Neutrophil (primary cell): ENCODE results near the gene GLRA3.
"Not testable (repeated sequence)": the region's sequence is repeated elsewhere in the genome, so short reads cannot be mapped to it uniquely, and the experiment has no call there.

Experiments used
- H3K27ac ChIP-seq: fragments of 200-600 bp; sonication (generic); 2 replicates; pipeline ENCODE4 v1.5.1; 2016; ENCODE audit warnings: mild to moderate bottlenecking, moderate library complexity
- H3K27me3 ChIP-seq: fragments of 200-600 bp; sonication (generic); 2 replicates; pipeline ENCODE4 v1.6.0; 2016; ENCODE audit warnings: mild to moderate bottlenecking
- H3K36me3 ChIP-seq: fragments of 200-600 bp; sonication (generic); 2 replicates; pipeline ENCODE4 v1.5.1; 2017
- H3K4me1 ChIP-seq, 2 experiments: fragments of 200-600 bp in 1 of 2; sonication (generic) in 1 of 2; 1 replicate in 1 of 2; 2 replicates in 1 of 2; pipeline versions ENCODE4 v1.5.1 to v1.6.1; 2013 to 2016; ENCODE audit warnings: low read depth in 1 of 2, low read length in 1 of 2, mild to moderate bottlenecking in 1 of 2, moderate library complexity in 1 of 2; ENCODE audit not compliant: control insufficient read depth in 1 of 2, insufficient read depth in 1 of 2
- H3K4me3 ChIP-seq, 2 experiments: fragments of 200-600 bp in 1 of 2; sonication (generic) in 1 of 2; 1 replicate in 1 of 2; 2 replicates in 1 of 2; pipeline ENCODE4 v1.5.1; 2013 to 2016; ENCODE audit warnings: low read depth in 1 of 2, low read length in 1 of 2, mild to moderate bottlenecking in 1 of 2, moderate library complexity in 1 of 2
- H3K9me3 ChIP-seq: fragments of 200-600 bp; sonication (generic); 2 replicates; pipeline ENCODE4 v1.5.1; 2016
- CTCF ChIP-seq: fragments of 200-600 bp; sonication (generic); IDR thresholded peaks from 2 replicates; pipeline ENCODE4 v1.5.1; 2016; ENCODE audit warnings: antibody characterized with exemption

GLRA3 gene

GRCh38 chr4:174828845-174829701 is at the start of gene GLRA3:
Gene GLRA3, minus strand, starts transcription at chr4:174829247. Its CDS starts 436 bp downstream, at chr4:174828811.
- Histone ChIP-seq H3K9me3 (peaks cover 3% of the 10 kb centered on the region), H3K36me3 (no peaks in the 10 kb centered on the region), H3K4me3 (no peak within 1 kb of the TSS), H3K4me1 (no peaks in the 10 kb centered on the region), H3K27me3 (peaks cover 21% of the 10 kb centered on the region), H3K27ac (no peak within 1 kb of the TSS)
- no peak for TF ChIP-seq CTCF

GRCh38 chr4:174874898-174875297 is 45.9 kb upstream of the GLRA3 start:
- H3K9me3 ChIP-seq = no peaks in the 10 kb centered on the region
- H3K27ac ChIP-seq = no peak overlapping the region
- TF ChIP-seq CTCF = no peak
- H3K36me3 ChIP-seq = no peaks in the 10 kb centered on the region
- no peaks in the 10 kb centered on the region for H3K27me3 ChIP-seq
- no peak overlapping the region for H3K4me3 ChIP-seq
- no peaks in the 10 kb centered on the region for H3K4me1 ChIP-seq

- Histone ChIP-seq H3K9me3 (no peaks in the 10 kb centered on the region), H3K36me3 (no peaks in the 10 kb centered on the region), H3K27me3 (no peaks in the 10 kb centered on the region), H3K4me1 (no peaks in the 10 kb centered on the region), H3K4me3 (no peak overlapping the region), H3K27ac (no peak overlapping the region)
- no peak for TF ChIP-seq CTCF
These were observed 44.9 kb upstream of the GLRA3 start for GRCh38 chr4:174873931-174874330.

- not testable (repeated sequence) for H3K4me3 ChIP-seq, H3K4me1 ChIP-seq, H3K9me3 ChIP-seq, H3K27ac ChIP-seq, H3K27me3 ChIP-seq, H3K36me3 ChIP-seq
These were observed 44.1 kb upstream of the GLRA3 start for GRCh38 chr4:174873146-174873545.

GRCh38 chr4:174871407-174871806 is 42.4 kb upstream of the GLRA3 start:
- Histone ChIP-seq H3K27me3 (no peaks in the 10 kb centered on the region), H3K9me3 (no peaks in the 10 kb centered on the region), H3K4me3 (no peak overlapping the region), H3K4me1 (no peaks in the 10 kb centered on the region), H3K27ac (no peak overlapping the region), H3K36me3 (no peaks in the 10 kb centered on the region)
- TF ChIP-seq CTCF = no peak

GRCh38 chr4:174870311-174870710 is 41.3 kb upstream of the GLRA3 start:
- Histone ChIP-seq H3K9me3 (no peaks in the 10 kb centered on the region), H3K4me3 (no peak overlapping the region), H3K27ac (no peak overlapping the region), H3K4me1 (no peaks in the 10 kb centered on the region), H3K27me3 (no peaks in the 10 kb centered on the region), H3K36me3 (no peaks in the 10 kb centered on the region)
- no peak for TF ChIP-seq CTCF
